GM12864 (cell line): Measurements from ENCODE around the gene XPO6.

Experiments used
- DNase-seq: peaks from one replicate; pipeline ENCODE4 v3.0.0-alpha.2; 2011; ENCODE audit warnings: low read depth
- H3K4me3 ChIP-seq: 2 replicates; pipeline ENCODE4 v1.5.1; 2011; ENCODE audit warnings: mild to moderate bottlenecking, low read depth, low read length, control low read depth
- CTCF ChIP-seq: IDR thresholded peaks from 2 replicates; pipeline ENCODE4 v1.5.1; 2011; ENCODE audit warnings: low read depth, mild to moderate bottlenecking, moderate library complexity, low read length, control low read depth, inconsistent platforms; ENCODE audit errors: missing control alignments

Gene XPO6

GRCh38 chr16:28073836-28074235 lies 137.9 kb downstream of the XPO6 start:
- H3K4me3 ChIP-seq = no peak overlapping the region
- no peak for TF ChIP-seq CTCF
- no peak for DNase-seq

- H3K4me3 ChIP-seq = no peak overlapping the region
- no peak for TF ChIP-seq CTCF
Measured at GRCh38 chr16:28072087-28072486, 139.7 kb downstream of the XPO6 start.

GRCh38 chr16:28069971-28070794 lies 141.6 kb downstream of the XPO6 start:
- no peak for DNase-seq
- no peak for TF ChIP-seq CTCF
- H3K4me3 ChIP-seq = no peak overlapping the region

More at GRCh38 chr16:28072087-28072486, 139.7 kb downstream of the XPO6 start:
- no peak for DNase-seq

DNA sequence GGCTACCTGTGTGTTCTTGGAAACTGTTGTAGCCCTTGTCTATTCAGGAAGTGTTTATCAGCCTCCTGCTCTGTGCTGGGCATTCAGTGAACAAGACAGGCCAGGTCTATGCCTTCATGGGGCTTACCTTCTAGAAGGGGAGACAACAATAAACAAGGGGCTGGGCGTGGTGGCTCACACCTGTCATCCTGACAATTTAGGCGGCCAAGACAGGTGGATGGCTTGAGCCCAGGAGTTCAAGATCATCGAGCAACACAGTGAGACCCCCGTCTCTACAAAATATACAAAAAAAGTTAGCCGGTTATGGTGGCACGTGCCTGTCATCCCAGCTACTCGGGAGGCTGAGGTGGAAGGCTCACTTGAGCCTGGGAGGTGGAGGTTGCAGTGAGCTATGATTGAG lies 142.8 kb downstream of the XPO6 start:
- no peak for TF ChIP-seq CTCF
- H3K4me3 ChIP-seq = no peak overlapping the region
- DNase-seq = no peak

- no peak for TF ChIP-seq CTCF
- no peak for DNase-seq
- no peak overlapping the region for H3K4me3 ChIP-seq
Measured at GRCh38 chr16:28067604-28068379, 144.0 kb downstream of the XPO6 start.

DNA sequence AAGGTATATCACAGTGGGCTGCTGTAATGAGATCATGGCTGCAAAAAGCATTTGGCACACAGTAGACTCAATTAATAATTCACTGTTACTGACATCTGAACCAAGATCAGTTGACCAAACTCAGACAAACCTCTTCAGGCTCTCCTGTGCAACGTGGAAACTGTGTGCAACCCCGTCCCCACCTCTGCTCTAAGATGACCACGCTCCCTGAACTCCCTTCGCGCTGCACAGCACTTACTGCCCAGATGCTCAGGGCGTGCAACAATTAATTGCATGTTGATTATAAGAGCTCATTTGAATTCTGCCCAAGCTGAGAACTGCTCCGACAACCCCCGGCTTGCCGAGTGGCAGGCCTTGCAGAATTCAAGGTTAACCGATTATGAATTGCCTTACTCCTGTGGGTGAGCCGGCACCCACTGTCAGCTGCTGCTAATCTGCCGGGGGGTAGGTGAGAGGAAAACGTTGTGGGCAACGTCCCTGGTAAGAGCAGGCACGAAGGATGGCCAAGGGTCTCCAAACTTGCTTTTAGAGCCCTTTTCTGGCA lies 147.0 kb downstream of the XPO6 start:
- TF ChIP-seq CTCF = no peak
- no peak for DNase-seq
- no peak overlapping the region for H3K4me3 ChIP-seq
